GM18909 (cell line): Measurements from ENCODE around the gene NHERF2.
"Not testable (repeated sequence)": the region's sequence is repeated elsewhere in the genome, so short reads cannot be mapped to it uniquely, and the experiment has no call there.

Source experiments
- ATAC-seq: cut with Tn5 transposase; IDR thresholded peaks from one replicate; pipeline ENCODE4 v1.9.1; 2021; ENCODE audit warnings: mild to moderate bottlenecking; ENCODE audit not compliant: unreplicated experiment, poor library complexity

The NHERF2 gene

DNA sequence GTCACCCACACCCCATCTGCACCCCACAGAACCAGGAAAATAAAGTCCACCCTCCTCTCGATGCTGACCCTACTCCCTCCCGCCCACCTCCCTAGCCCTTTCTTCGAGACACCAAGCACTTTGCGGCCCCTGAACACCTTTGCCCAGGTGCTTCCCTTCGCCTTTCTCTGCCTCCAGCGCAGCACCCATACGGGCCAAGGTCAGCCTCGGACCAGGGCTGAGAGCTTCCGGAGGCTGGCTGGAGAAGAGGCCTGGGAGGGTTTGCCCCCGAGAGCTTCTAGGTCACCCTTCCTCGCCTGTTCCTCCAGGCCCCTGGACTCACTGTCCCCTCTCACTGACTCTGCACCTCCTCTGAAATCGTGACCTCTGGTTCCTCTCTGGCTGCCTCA lies 2.7 kb upstream of the NHERF2 start:
- no peak for ATAC-seq

DNA sequence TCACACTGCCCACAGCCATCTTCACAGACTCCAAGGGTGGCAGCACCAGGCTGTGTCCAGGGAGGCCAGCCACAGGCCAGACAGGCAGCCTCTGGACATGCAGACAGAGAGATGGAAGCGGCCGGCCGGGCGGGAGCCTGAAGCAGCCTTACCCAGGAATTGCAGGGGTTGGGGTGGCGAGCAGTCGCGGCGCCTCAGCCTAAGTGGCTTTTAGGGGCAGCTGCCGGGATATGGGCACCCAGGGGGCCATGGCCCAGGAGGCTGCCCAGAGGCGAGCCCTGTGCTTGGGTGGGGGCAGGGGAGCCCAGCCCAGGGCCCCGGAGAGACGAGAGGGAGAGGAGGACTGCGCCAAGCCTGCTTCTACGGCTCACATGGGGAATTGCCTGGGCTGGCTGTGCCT lies 1.5 kb upstream of the NHERF2 start:
- ATAC-seq = no peak

DNA sequence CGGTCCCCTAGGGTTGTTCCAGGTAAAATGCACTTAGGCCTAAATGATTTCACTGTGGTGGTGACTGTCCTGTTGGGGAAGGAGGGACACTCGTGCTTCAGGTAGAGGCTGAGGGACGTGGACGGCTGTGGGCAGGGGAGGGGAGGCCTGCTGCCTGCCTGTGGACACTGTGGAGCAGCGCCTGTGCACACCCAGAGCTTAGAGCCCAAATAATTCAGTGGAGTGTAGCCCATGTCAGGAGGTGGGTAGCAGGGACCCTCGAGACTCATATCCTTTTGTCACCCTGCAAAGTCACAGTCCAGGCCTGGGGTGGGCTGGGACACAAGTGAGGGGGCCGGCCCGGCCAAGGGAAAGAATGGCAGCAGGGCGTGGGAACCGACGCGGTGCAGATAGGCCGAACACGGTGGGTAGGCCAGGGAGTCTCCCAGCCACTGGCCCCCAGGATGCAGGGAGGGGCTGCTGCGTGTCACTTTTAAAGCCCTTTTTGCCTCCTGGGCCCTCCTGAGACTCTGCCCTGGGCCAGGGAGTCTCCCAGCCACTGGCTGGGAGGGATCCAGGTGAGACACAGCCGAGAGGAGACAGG lies 733 bp upstream of the NHERF2 start:
- no peak for ATAC-seq

DNA sequence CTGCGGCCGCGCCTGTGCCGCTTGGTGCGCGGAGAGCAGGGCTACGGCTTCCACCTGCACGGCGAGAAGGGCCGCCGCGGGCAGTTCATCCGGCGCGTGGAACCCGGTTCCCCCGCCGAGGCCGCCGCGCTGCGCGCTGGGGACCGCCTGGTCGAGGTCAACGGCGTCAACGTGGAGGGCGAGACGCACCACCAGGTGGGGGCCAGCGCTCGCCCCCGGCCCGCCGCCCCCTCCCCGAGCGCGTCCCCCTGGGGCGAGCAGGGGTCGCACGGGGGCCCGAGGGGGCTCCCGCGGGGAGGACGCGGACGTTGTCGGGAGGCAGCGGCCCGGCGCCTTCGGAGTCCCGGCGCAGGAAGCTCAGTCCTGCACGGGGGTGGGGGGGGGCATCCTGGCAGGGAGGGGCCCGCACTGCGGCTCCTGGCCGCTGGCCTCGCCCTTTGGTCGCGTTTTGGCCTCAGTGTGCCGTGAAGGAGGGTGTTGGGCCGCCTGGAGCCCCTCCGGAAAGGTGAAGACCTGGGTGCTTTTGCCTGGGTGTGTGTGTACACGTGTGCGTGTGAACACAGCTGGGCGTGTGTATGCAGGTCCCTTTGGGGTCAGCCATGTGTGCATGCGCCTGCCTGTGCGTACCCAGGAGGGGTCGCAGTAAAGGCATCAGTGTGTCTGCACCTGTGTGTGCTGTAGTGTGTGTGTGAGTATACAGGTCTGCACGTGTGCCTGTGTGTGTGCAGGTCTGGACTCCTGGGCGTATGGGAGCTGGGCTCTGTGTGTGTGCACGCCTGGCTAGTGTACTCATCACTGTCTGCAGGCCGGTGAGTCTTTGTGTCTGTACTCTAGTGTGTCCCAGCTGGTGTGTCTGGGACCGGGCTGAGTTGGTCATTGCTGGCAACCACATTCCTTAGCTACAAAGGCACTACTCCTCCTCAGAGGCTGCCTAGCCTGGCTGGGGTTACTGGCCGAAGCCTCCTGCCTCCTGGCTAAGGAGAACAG lies 615 bp downstream of the NHERF2 start:
- ATAC-seq = no peak

DNA sequence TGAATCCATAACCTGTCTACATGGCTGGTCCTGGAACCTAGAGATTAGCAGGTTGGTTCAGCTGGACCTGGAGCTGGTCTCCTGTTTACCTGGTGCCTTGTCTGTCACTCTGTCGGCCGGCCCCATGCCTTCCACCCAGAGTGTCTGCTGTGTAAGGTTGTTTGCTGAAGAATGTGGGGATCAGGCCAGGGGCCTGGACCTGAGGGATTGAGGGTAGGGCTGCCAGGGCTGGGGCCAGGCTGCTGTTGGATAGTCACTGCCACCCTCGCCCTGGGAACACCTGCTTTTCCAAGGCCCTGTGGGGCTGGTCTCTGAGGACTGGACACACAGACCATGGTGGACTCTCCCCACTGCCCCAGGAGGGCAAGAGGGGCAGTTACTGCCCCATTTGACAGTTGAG lies 1.4 kb downstream of the NHERF2 start:
- ATAC-seq = no peak

DNA sequence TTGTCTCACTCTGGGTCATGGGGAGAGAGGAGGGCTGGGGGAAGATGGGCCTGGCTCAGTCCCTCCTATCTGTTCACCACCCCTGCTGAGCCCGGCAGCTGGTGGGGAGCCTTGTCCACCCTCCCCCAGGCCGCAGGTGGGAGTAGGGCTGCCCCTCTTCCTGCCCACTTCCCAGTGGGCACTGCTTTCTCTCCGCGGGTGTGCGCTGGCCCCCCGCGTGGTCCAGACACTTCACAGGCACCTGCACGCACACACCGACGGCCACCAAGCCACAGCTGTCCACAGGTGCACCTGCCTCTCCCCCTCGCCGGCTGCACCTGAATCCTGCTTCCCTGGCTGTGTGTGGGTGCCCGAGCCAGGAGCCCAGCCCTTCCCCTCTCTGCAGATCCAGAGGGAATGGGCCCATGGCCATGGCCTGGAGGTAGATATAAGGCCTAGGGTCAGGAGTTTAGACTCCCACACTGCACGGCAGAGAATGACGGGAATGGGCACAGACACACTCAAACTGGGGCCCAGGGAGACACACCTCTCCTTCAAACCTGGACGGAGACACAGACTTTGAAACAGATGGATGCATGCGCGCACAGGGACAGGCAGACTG lies 2.0 kb downstream of the NHERF2 start:
- ATAC-seq = no peak

DNA sequence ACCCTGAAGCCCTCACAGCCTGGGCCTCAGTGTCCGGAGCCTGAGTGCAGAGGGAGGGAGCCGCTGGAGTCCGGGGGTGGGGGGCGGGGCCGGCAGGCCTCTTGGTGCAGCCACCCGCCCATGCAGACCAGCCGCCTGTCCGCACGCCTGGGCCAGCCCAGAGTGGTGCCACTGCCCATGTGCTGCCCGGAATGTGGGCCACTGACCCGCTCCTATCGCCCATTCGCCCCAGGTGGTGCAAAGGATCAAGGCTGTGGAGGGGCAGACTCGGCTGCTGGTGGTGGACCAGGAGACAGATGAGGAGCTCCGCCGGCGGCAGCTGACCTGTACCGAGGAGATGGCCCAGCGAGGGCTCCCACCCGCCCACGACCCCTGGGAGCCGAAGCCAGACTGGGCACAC lies 2.6 kb downstream of the NHERF2 start:
- ATAC-seq = no peak

DNA sequence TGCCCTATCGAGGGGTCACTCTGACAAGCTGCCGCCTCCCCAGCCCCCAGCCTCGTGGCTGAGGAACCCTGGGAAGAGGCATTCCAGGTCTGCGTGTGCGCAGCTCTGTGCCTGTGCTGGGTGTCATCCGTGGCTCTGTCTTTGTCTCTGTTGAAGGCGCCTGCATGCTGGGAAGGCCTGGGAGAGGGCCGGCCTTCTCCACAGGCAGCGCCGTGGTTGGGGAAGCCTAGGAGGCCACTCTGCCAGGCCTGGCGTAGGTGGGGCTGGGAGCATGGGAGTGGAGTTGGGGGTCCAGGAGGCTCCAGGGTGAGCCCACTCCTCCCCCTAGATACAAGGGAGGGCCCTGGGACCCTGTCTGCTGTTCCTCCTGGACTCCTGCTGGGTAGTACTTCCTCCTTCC lies 3.3 kb downstream of the NHERF2 start:
- no peak for ATAC-seq

DNA sequence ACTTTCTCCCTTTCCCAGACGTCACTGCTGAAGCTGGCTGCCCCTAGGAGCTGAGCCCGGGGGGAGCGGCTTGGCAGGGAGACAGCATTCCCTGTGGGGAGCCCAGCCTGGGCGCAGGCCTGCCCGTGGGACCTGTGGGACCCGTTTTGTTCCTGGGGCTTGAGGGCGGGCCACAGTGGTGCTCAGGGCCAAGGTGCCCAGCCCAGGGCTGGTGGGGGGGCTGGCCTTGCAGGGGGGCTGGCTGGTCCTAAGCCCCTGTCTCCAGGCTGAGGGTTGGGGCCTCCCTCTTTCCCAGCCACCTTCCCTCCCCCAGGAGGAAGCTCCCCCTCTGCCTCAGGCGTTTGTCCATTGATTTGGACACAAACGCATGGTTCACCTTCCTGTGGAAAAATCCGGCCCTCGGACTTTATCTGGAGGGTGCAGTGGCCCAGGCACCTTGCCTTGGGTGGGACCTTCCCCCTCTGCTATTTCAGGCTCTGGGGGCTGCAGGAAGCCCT lies 4.4 kb downstream of the NHERF2 start:
- ATAC-seq = no peak

DNA sequence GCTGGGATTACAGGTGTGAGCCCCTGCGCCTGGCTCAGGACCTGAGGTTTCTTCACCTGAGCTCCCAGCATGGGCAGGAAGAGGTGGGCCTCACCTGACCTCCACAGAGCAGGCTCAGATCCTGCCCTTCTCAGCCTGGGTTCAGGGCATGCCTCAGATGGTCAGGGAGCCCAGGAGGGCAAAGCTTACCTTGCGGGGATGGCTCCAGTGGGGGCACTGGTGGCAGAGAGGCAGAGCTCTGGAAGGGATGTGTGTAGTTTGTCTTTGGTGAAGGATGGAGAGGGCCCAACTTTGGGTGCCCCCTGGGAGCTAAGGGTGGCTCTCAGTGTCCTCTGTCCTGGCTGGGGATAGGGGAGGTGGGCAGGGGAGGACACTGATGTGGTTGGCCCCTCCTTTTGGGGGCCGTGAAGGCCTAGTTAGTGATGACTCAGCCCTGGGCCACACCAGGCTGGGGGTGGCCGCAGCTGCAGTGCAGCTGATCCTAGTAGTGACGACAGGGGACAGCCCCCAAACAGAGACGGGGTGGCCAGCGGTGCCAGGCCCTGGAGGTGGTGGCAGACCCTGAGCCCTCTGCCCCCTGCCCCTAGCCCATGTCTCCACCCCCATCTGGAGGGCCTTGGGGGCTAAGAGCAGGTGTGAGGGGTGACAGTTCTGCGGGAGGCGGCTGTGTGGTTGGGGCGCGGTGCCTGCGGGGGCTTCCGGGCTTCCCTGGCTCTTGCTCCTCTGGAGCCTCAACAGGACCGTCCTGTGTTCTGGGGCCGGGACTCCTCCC lies 5.8 kb downstream of the NHERF2 start:
- ATAC-seq = no peak

DNA sequence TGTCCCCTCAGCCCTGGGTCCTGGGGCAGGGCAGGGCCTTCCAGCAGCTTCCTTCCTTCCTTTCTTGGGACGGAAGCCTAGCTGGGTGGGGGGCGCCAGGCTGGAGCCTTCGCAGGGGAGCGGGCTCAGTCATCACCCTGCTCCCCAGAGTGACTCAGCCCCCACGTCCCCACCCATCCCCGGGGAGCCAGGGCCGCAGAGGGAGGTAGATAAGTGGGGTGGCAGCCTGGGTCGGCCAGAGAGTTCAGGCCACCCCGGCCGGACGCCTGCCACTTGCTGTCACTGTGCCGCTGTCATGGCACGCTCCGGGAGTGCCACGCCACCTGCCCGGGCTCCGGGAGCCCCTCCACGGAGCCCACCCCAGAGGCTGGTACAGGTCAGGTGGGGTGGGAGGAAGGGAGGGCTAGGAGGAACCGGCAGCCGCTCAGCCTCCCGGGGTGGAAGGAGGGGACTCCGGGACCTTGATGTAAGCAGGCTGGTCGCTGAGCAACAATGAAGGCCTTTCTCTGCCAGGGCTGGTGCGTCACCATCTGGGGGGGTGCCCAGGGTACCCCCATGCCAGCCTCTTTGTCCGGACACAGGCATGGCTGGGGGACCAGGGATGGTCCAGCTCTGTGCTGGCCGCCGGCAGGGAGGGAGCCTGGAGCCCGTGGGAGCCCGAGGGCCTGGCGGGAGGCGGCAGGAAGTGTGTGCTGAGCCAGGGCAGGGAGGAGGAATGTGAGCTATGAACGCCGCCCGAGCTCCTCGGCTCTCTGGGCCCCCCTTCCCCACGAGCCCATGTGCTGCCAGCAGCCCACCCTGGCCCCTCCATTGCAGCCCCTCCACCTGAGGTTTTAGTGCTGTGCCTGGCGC lies 6.6 kb downstream of the NHERF2 start:
- ATAC-seq = no peak

DNA sequence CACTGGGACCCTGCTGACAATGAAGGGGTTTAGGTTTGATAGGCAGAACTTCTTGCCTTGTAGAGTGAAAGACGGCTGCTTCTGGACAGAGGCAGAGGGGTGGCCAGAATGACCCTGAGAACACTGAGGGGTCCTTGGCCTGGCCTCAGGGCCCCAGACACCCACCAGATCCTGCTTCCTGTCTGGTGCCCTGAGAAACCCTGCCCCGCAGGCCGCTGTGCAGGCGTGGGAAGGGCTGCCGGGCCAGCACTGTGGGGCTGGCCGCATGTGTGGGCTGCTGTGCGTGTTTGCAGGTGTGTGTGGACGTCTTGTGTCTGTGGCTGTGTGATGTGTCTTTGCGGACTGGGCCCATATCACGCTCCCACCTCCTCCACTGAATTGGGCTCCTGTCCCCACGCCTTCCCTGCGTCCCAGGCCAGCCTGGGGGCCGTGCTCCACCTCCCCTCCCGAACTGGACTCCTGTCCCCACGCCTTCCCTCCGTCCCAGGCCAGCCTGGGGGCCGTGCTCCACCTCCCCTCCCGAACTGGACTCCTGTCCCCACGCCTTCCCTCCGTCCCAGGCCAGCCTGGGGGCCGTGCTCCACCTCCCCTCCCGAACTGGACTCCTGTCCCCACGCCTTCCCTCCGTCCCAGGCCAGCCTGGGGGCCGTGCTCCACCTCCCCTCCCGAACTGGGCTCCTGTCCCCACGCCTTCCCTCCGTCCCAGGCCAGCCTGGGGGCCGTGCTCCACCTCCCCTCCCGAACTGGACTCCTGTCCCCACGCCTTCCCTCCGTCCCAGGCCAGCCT lies 7.4 kb downstream of the NHERF2 start:
- not testable (repeated sequence) for ATAC-seq

DNA sequence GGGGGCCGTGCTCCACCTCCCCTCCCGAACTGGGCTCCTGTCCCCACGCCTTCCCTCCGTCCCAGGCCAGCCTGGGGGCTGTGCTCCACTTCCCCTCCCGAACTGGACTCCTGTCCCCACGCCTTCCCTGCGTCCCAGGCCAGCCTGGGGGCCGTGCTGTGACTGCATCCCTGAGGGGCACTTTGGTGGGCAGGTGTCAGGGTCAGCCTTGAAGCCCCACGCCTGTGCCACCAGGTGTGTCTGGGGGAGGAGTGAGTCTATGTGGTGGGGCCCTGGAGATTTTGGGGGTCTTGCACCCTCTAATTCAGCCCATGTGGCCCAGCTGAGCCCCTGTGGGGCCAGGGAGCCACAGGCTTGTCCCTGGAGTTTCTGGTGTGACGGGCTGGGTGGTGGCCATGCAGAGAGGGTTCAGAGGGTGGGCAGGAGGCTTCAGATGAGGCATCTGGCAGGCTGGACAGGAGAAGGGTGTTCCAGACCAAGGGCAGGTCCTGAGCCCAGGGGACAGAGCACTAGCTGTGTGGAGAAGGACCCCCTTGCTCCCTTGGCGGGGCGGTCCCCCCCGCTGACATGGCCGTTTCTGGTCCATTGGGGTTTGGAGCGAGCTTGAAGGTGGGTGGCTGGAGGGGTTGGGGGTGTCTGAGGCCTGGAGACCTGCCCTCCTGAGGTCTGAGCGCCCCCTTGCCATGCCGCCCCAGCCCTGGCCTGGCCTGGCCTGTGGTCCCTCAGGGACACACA lies 8.2 kb downstream of the NHERF2 start:
- no peak for ATAC-seq

DNA sequence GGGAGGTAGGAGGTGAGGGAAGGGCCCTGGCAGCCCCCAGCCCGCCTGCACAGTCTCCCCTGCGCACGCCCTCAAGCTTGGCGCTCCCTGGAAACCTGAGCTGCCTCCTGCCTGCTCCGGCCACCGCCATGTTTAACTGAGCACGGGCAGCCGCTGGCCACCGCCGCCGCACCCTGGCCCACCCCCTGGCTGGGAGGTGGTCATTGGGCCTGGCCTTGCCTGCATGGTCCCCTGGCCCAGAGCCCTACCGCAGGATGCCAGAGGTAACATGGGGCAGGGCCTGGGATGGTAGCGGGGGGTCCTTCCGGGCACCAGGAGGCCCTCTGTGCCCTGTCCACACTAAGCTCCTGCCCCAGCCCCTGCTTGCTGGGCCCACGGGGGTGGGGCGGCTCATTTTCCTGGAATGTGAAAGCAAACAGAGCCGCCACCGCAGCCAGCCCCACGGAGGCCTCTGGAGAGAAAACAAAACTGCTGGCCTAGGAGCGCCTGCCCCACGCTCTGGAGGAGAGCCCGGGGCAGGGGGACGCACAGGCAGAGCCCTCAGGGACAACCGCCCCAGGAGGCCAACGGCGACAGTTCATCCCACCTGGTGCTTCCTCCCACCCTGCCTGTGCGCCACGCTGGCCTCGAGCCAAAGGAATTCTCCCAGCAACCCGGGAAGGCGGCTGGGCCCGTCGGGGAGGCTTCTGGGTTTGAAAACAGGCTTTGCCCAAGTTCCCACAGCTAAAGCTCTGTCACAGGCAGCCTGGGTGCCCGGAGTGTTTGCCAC lies 8.9 kb downstream of the NHERF2 start:
- no peak for ATAC-seq

DNA sequence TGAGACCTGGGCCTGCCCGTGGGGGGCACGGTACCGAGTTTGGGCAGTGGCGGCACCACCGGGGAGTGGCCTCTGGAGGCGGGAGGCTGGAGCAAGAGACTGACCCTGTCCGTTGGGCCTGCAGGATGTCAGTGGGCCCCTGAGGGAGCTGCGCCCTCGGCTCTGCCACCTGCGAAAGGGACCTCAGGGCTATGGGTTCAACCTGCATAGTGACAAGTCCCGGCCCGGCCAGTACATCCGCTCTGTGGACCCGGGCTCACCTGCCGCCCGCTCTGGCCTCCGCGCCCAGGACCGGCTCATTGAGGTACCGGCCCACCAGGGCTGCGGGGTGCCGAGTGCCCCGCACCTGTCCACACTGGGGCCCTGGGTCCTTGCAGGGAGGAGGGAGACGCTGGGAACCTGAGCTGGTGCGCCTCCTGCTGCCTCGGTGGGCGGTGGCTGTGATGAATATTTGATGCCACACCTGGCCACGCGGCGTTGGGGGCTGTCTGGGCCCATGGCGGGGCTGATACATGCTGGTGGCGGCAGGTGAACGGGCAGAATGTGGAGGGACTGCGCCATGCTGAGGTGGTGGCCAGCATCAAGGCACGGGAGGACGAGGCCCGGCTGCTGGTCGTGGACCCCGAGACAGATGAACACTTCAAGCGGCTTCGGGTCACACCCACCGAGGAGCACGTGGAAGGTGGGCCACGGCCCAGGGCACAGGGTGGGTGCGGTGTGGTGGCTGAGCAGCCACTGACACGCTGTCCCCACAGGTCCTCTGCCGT lies 9.7 kb downstream of the NHERF2 start:
- ATAC-seq = no peak

DNA sequence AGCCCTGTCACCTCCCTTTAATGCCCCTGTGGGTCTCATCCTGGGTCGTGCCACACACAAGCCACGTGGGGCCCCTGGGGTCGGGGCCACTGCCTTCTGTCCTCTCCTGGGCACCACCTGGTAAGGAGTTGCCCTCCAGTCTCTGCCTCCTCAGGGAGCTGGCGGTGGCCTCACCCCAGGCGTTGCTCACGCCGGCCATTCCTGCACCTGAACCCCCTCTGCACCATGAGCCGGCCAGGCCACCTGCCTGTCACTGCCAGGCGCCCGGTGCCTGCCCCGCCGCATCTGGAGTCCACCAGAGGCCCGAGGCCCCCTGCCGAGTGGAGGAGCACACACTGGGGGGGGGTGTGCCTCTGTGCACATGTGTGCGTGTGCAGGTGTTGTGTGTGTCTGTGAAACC lies 10.4 kb downstream of the NHERF2 start:
- ATAC-seq = no peak
